GM19193 (cell line): ENCODE data around the gene TBX1.

ENCODE experiments used
- POLR2A ChIP-seq: IDR thresholded peaks from 4 replicates; pipeline ENCODE4 v1.6.1; 2011; ENCODE audit not compliant: insufficient read depth, insufficient read length; ENCODE audit errors: extremely low read depth

Gene TBX1

DNA sequence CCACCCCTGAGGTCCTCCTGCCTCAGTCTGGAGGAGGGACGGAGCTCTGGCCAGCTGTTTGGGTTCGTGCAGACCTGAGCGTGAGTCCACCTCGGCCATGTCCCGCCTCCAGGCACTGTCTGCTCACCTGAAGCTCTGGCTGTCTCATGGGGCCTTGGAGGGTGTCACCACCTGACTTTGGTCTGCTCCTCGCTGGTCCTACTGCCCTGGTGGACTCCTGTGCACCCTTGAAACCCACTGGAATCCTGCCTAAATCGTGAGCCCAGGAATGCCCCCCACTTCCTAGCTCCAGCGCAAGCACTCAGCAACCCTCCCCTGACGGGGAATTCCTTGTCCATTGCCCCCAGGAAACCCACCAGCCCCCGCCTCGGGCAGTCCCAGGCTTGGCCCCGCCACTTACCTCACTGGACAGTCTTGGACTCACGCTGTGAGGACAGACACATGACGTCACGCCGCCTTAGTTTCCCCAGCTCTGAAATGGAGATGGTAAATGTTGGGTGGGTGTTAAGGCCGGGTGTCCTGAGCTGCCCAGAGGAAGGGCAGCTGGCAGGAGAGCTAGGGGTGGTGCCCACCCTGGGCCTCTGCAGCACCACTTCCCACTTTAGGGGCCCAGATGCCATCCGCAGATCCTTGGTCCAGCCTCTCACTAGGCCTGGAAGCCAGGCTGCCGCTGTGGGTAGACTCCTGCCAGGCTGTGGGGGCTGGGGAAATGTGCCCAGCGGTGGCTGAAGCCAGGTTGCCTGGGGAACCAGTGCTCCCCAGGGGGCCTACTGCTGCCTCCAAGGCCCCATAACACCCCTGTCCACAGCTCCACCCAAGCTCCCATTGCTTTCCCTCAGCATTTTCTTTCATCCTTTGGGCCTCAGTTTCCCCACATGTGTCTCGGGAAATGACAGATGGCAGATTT lies 18.2 kb upstream of the TBX1 start:
- TF ChIP-seq POLR2A = no peak

- no peak for TF ChIP-seq POLR2A
Measured at GRCh38 chr22:19743081-19743480, 17.5 kb upstream of the TBX1 start.

GRCh38 chr22:19743651-19744050 lies 16.9 kb upstream of the TBX1 start:
- TF ChIP-seq POLR2A = no peak

GRCh38 chr22:19744350-19745006 lies 16.1 kb upstream of the TBX1 start:
- no peak for TF ChIP-seq POLR2A

GRCh38 chr22:19745155-19746101 lies 15.2 kb upstream of the TBX1 start:
- TF ChIP-seq POLR2A = no peak

GRCh38 chr22:19746726-19747125 lies 13.9 kb upstream of the TBX1 start:
- TF ChIP-seq POLR2A = no peak

DNA sequence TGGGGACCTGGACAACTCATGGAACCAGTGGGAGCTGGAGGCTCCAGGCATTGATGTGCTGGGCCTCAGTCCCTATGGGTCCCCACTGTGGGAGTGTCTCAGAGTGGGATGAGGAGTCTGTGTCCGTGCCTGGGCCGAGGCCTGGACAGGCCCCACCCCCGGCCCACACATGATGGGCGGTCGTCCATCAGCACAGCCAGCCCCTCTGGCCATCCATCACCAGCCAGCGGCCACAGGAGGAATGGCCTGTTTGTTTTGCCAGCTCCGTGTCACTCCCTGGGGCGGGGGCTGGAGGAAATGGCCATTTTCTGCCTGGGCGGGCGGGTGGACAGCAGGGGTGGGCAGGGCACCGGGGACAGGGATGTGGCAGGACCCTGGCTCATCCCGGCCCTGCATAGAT lies 13.0 kb upstream of the TBX1 start:
- no peak for TF ChIP-seq POLR2A

DNA sequence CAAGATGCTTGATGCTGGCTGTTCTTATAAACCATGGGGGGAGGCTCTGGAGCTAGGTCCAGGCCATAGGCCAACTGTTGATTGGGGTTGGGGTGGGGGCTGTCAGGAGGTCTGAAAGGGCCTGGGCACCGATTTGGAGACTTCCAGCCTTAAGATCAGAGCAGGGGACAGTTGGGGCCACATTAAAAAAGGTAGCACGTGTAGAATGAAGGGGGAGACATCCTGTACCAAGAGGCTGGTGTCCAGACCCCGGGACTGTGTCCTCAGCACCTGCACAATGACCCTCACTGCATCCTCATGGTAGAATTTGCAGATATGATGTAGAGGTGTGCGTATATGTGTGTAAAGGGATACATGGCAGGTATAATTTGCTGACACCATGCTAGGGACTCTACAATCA lies 12.4 kb upstream of the TBX1 start:
- TF ChIP-seq POLR2A = no peak

DNA sequence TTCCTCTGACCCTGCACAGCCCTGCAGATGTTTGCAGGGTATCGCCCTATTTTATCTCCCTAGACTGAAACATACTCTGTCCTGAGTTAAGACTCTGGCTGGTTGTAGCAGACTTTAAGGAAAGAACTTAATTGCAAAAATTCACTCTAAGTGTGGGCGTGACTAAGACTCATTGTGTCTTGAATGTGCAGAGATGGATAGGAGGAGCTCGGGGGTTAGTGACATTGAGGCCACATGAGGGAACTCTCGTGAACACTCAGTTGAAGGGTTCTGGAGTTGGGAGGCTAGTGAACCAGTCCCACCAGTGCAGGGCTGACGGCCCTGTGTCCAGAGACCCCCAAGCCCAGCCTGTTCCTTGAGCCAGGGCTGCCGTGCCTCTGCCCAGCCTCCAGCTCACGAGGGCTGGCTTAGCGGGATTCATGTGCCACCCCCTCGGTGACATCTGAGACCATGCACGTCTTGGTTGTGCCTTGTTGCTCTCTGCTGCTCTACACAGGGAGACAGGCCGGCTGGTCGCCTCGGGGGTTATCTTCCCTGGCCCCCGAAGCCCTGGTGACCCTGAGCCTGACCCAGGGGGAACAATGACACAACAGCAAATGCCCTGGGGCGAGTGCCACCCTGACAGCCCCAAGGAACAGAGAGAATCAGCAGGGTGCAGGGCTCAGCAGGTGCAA lies 11.4 kb upstream of the TBX1 start:
- no peak for TF ChIP-seq POLR2A

GRCh38 chr22:19749876-19750275 lies 10.7 kb upstream of the TBX1 start:
- TF ChIP-seq POLR2A = no peak

DNA sequence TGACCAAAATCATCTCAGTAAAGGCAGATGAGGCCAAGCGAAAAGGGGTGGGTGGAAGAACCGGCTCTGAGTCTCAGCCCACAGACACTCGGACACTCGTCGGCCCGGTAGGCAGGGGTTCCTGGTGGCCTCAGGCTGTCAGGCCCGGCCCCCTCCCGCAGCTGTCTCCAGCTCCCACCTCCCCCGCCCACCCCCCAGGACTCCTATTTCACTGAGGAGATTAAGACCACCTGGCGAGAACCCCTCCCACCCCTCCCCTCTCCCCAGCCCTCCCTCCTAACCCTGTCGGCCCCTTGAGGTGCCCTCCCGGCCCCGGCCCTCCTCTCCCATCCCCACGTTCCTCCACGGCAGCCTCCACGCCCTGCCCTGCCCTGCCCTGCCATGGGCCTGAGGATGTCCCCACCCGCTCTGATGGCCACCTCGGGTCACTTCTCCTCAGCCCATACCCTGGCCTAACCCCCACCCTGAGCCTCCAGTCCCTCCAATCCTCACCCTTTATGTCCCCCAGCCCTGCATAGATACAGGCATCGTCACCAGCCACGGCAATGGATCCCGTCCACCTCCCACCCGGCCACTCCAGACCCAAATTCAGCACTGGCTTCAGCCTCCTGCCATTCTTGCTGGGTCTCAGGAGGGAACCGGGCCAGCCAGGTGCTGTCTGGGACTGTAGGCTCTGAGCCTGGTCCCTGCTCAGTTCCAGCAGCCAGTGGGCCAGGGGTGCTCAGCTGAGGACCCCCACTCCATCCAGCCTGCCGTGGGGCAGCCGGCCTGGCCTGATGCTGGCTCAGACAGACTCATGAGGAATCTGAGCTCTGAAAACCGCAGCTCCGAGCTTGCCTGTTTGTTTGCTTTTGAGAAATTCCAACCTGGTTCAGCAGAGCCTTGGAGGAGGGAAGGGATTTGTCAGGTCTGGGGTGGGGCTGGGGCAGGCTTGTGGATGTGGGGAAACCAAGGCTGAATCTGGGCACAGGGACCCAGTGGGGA lies 9.8 kb upstream of the TBX1 start:
- no peak for TF ChIP-seq POLR2A

DNA sequence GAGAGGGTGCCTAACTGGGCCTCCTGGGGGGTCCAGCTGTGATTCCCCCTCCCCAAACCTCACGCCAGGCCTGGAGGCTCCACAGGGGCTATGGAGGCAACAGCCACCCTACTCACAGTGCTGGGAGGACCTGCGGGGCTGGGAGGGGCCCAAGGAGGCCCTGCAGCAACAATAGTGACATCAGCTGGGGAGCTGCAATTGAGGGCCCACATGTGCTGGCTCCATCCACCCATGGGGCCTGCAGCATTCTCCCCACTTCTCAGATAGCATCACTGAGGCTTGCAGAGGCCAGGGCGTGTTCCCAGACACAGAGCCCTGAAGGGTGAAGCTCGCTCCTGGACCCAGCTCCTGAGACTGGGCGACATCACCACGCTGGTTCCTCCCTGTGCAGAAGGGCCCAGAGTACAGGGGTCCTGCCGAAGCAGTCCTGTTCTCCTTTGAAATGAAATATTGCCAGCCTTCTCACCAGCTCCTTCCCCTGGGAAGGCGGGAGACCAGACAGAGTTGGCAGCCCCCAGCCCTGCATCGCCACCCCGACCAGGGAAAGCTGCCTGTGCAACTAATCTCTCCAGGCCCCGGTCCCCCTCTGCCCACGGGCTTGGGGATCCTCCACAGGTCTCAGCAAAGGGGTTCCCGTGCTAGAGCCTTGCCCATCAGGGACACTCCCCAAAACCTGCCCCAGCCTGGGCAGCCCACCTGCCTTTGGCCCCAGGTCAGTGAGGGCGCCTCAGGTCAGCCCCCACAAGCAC lies 8.9 kb upstream of the TBX1 start:
- TF ChIP-seq POLR2A = no peak
